Caco-2 (cell line): ENCODE measurements around the gene ADCK2. TPM values are rescaled to one million over a fixed set of nuclear protein-coding genes. Genes with fewer than 3 reads are reported as not detected.
"Not testable (repeated sequence)": the region's sequence is repeated elsewhere in the genome, so short reads cannot be mapped to it uniquely, and the experiment has no call there.

Experiments used
- BruUV-seq: library from RNA; stranded (reverse); fragments of 400-500 nt; replicated peaks from 2 replicates; lab custom pipeline; 2021; lab: Mats Ljungman, UMichigan
- CTCF ChIA-PET: fragments of 300-600 bp; sonication (Branson Sonifier 250); formaldehyde crosslinking; loops from one replicate; lab custom pipeline; 2022; ENCODE audit warnings: antibody characterized with exemption; lab: Charles Lee
- POLR2A ChIA-PET: fragments of 300-600 bp; sonication (Branson Sonifier 250); formaldehyde crosslinking; loops from one replicate; lab custom pipeline; 2022; ENCODE audit warnings: antibody characterized with exemption; lab: Charles Lee
- DNase-seq, 2 experiments: peaks; one replicate each; pipeline versions ENCODE4 v3.0.0 to v3.0.0-alpha.2; 2020 to 2022
- H3K27me3 ChIP-seq: replicated peaks from 2 replicates; pipeline ENCODE4 v1.6.0; 2011; ENCODE audit warnings: low read length; ENCODE audit not compliant: control insufficient read depth, insufficient read depth
- H3K36me3 ChIP-seq: 2 replicates; pipeline ENCODE4 v1.5.1; 2011; ENCODE audit warnings: low read length; ENCODE audit not compliant: control insufficient read depth, insufficient read depth
- H3K4me1 ChIP-seq: fragments of 250-450 bp; sonication (Bioruptor Pico); 2 replicates; pipeline ENCODE4 v1.5.1; 2020; ENCODE audit warnings: mild to moderate bottlenecking
- H3K4me3 ChIP-seq: 2 replicates; pipeline ENCODE4 v1.5.1; 2011; ENCODE audit warnings: low read depth, mild to moderate bottlenecking, control low read depth, low read length
- H3K9me3 ChIP-seq: fragments of 250-450 bp; sonication (Bioruptor Pico); 2 replicates; pipeline ENCODE4 v1.5.1; 2020; ENCODE audit warnings: mild to moderate bottlenecking, moderate library complexity
- H3K27ac Mint-ChIP-seq: one replicate; pipeline ENCODE4 v1.8.0; 2022; ENCODE audit warnings: mixed read lengths; ENCODE audit not compliant: unreplicated experiment
- H3K27me3 Mint-ChIP-seq: one replicate; pipeline ENCODE4 v1.8.0; 2022; ENCODE audit warnings: mixed read lengths; ENCODE audit not compliant: insufficient read depth, unreplicated experiment
- H3K36me3 Mint-ChIP-seq: one replicate; pipeline ENCODE4 v1.8.0; 2022; ENCODE audit warnings: mild to moderate bottlenecking, mixed read lengths; ENCODE audit not compliant: insufficient read depth, unreplicated experiment
- H3K4me1 Mint-ChIP-seq: one replicate; pipeline ENCODE4 v1.8.0; 2022; ENCODE audit warnings: low read depth, mixed read lengths; ENCODE audit not compliant: unreplicated experiment
- H3K4me3 Mint-ChIP-seq: one replicate; pipeline ENCODE4 v1.8.0; 2022; ENCODE audit warnings: mild to moderate bottlenecking, moderate library complexity, mixed read lengths; ENCODE audit not compliant: unreplicated experiment
- H3K9me3 Mint-ChIP-seq: one replicate; pipeline ENCODE4 v1.8.0; 2022; ENCODE audit warnings: mixed read lengths; ENCODE audit not compliant: unreplicated experiment
- intact Hi-C: fragments of 100-400 bp; cut with micrococcal nuclease; formaldehyde crosslinking; loops from one replicate; pipeline ENCODE4 v1.10.0; 2022; ENCODE audit not compliant: unreplicated experiment
- total RNA-seq: library from RNA; stranded (reverse); gene quantifications from 2 replicates; pipeline ENCODE4 v1.2.3, GENCODE V29; 2022
- TF ChIP-seq, protein P1 (sequence below), 2 experiments: fragments of 200-600 bp in 1 of 2; IDR thresholded peaks; 1 replicate in 1 of 2; 2 replicates in 1 of 2; pipeline versions ENCODE4 v1.5.1 to v1.8.0; 2011 to 2022; ENCODE audit warnings: antibody characterized with exemption in 1 of 2, control low read depth in 1 of 2, inconsistent platforms in 1 of 2, low read depth in 1 of 2, low read length in 1 of 2, mild to moderate bottlenecking in 1 of 2, moderate library complexity in 1 of 2; ENCODE audit not compliant: insufficient read depth in 1 of 2, severe bottlenecking in 1 of 2, unreplicated experiment in 1 of 2

The ADCK2 gene
- total RNA-seq, 1 experiment from 2014 or later = 17.7 TPM

DNA sequence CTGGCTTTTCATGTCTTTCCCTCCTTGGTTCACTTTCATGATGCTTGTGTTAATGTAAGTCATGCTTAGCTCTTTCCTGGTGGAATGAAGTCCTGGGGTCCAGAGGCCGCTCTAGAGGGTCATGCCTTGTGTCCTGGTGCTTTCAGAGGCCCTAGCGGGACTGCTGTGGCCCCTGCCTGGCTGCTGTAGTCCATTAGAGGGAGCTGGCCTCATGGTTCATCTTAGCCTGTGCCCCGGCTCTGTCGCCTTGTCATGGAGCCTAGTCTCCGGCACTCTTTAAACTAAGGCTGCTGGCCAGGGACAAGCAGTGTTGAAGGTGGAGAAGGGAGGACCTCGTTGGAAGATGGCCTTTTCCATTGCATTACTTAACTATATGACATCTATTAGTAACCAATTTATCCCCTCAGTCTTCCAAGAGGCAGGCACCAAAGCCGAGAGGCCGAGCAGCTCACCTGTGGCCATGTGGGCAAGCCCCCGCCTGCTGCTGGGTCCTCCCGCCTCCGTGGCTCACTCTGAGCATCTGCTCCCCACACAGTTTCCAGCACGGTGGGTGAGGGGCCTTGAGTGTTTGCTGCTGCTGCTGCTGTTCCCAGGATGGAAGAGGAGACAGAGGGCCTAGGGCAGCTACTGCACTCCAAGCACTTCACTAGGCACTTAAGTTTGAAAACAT, 18.8 kb downstream of the ADCK2 start:
- POLR2A ChIA-PET = no interaction called here

DNA sequence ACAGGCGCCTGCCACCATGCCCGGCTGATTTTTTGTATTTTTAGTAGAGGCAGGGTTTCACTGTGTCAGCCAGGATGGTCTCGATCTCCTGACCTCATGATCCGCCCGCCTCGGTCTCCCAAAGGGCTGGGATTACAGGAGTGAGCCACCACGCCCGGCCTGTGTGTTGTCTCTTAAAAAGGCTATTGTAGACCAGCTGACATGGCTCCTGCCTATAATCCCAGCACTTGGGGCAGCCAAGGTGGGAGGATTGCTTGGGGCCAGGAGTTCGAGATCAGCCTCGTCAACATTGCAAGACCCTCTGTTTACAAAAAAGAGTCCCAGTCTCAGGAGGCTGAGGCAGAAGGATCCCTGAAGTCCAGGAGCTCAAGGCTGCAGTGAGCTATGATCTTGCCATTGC, 21.1 kb downstream of the ADCK2 start:
- H3K9me3 Mint-ChIP-seq, H3K4me1 ChIP-seq, H3K4me3 ChIP-seq, H3K4me3 Mint-ChIP-seq, H3K9me3 ChIP-seq, BruUV-seq, H3K27me3 ChIP-seq, DNase-seq, H3K27ac Mint-ChIP-seq, H3K36me3 ChIP-seq, H3K27me3 Mint-ChIP-seq, POLR2A ChIA-PET: not testable (repeated sequence)
- Mint-ChIP-seq H3K4me1 (peaks cover 11% of the 10 kb centered on the region), H3K36me3 (peaks cover 43% of the 10 kb centered on the region)
- CTCF ChIA-PET = interaction anchor here (1.9 kb wide), 1 partner anchor 19 kb away, joined by 7 read pairs; no protein-coding TSS in a partner anchor
- intact Hi-C loops = loop anchor here (10.0 kb wide), 1 partner anchor 1349 kb away; the partner anchor contains the start of gene FMC1

More for the DNA sequence above, 18.8 kb downstream of the ADCK2 start:
- no peak for DNase-seq
- Histone ChIP-seq H3K36me3 (no peaks in the 10 kb centered on the region), H3K4me1 (0 out of 2 replicates have a peak, but pooled peaks cover 3% of the 10 kb centered on the region), H3K27me3 (no peaks in the 10 kb centered on the region), H3K4me3 (no peak overlapping the region), H3K9me3 (no peaks in the 10 kb centered on the region)
- Mint-ChIP-seq H3K27ac (no peak overlapping the region), H3K27me3 (no peaks in the 10 kb centered on the region), H3K36me3 (peaks cover 31% of the 10 kb centered on the region), H3K4me3 (no peak overlapping the region), H3K4me1 (no peaks in the 10 kb centered on the region), H3K9me3 (no peaks in the 10 kb centered on the region)
- CTCF ChIA-PET = no interaction called here
- intact Hi-C loops = loop anchor here (10.0 kb wide), 1 partner anchor 1347 kb away; the partner anchor contains the start of gene FMC1
- TF ChIP-seq, protein P1, sequence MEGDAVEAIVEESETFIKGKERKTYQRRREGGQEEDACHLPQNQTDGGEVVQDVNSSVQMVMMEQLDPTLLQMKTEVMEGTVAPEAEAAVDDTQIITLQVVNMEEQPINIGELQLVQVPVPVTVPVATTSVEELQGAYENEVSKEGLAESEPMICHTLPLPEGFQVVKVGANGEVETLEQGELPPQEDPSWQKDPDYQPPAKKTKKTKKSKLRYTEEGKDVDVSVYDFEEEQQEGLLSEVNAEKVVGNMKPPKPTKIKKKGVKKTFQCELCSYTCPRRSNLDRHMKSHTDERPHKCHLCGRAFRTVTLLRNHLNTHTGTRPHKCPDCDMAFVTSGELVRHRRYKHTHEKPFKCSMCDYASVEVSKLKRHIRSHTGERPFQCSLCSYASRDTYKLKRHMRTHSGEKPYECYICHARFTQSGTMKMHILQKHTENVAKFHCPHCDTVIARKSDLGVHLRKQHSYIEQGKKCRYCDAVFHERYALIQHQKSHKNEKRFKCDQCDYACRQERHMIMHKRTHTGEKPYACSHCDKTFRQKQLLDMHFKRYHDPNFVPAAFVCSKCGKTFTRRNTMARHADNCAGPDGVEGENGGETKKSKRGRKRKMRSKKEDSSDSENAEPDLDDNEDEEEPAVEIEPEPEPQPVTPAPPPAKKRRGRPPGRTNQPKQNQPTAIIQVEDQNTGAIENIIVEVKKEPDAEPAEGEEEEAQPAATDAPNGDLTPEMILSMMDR (IDR thresholded peaks at IDR 0.05; ENCODE audit: insufficient read depth in 1 of 2, low read depth in 1 of 2, low read length in 1 of 2, severe bottlenecking in 1 of 2, unreplicated experiment in 1 of 2) = no peak
- no TSS peak for BruUV-seq

DNA sequence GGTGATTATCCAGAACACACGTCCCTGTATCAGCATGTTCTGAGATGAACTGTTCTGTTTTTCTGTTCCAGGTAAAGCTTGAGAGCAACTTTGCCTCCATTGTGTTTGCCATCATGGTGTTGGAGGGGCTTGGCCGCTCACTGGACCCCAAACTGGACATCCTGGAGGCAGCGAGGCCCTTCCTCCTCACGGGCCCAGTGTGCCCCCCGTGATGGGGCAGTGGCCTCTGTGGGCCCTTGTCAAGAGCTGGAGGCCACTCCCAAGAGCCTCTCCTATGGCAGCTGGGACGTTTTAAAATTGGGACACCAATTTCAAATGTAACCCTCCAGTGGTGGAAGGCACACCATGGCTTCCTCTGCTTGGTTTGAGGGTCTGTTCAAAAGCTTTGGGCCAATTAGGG, 21.8 kb downstream of the ADCK2 start:
- Histone ChIP-seq H3K27me3 (no peaks in the 10 kb centered on the region), H3K9me3 (no peaks in the 10 kb centered on the region), H3K36me3 (no peaks in the 10 kb centered on the region), H3K4me1 (0 out of 2 replicates have a peak, but pooled peaks cover 3% of the 10 kb centered on the region), H3K4me3 (no peak overlapping the region)
- POLR2A ChIA-PET = interaction anchor here (0.6 kb wide), 1 partner anchor 217 kb away, joined by 3 read pairs; no protein-coding TSS in a partner anchor
- BruUV-seq = no TSS peak
- no peaks in the 10 kb centered on the region for H3K9me3 Mint-ChIP-seq
- DNase-seq = no peak
- no peak overlapping the region for H3K4me3 Mint-ChIP-seq
- CTCF ChIA-PET = interaction anchor here (1.9 kb wide), 1 partner anchor 19 kb away, joined by 7 read pairs; no protein-coding TSS in a partner anchor
- peaks cover 48% of the 10 kb centered on the region for H3K36me3 Mint-ChIP-seq
- peaks cover 11% of the 10 kb centered on the region for H3K4me1 Mint-ChIP-seq
- intact Hi-C loops = loop anchor here (10.0 kb wide), 1 partner anchor 1350 kb away; the partner anchor contains the start of gene FMC1
- no peak overlapping the region for H3K27ac Mint-ChIP-seq
- TF ChIP-seq, protein P1 (IDR thresholded peaks at IDR 0.05; ENCODE audit: insufficient read depth in 1 of 2, low read depth in 1 of 2, low read length in 1 of 2, severe bottlenecking in 1 of 2, unreplicated experiment in 1 of 2) = no peak
- H3K27me3 Mint-ChIP-seq = no peaks in the 10 kb centered on the region
